HuH-7.5 (cell line): ENCODE results near the gene RXRA.

Experiments
- DNase-seq: peaks from one replicate; pipeline ENCODE4 v3.0.0; 2011; ENCODE audit warnings: low spot score

Gene RXRA

GRCh38 chr9:134474055-134474370 lies 147.8 kb downstream of the RXRA start:
- no peak for DNase-seq

DNA sequence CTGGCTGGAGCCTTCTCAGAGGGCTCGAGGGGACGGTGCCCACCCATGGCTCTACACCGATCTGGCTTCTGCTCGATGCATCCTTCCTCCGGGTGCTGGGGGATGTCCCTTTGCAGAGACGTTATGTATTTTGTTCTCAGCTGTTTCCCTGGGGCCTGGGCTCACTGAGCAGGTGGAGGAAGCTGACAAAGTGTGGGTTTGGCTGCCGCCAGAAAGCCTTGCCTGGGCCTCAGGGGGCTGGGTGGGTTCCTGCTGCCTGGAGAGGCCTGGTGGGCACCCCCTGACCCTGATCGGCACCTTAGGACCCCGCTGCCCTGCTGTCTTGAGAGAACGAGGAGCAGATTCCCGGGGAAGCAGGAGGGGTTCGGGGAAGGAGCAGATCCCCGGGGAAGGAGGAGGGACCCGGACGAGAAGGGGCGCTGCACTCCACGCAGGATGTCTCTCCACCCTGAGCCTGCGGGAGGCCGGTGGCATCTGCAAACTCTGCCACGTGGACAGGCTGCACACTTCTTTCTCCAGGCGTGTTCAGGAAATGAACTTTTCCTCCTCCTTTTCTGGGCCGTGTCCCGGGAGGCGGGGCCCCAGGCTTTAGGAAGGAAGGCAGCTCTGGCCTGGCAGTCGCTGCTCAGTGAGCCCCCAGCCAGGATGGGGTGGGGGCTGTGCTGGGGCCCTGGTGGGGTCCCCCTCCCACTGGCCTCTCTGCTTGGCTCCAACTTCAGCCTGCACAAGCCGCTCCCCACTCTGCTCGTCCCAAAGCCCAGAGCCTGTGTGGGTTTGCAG lies 148.9 kb downstream of the RXRA start:
- DNase-seq: no peak

GRCh38 chr9:134476272-134476941 lies 150.2 kb downstream of the RXRA start:
- no peak for DNase-seq

- DNase-seq: no peak
Observed at GRCh38 chr9:134476942-134477335, 150.7 kb downstream of the RXRA start.

- no peak for DNase-seq
Observed at GRCh38 chr9:134477342-134477925, 151.2 kb downstream of the RXRA start.

- no peak for DNase-seq
Observed at GRCh38 chr9:134477927-134478326, 151.7 kb downstream of the RXRA start.

- no peak for DNase-seq
Observed at GRCh38 chr9:134481762-134482161, 155.5 kb downstream of the RXRA start.

DNA sequence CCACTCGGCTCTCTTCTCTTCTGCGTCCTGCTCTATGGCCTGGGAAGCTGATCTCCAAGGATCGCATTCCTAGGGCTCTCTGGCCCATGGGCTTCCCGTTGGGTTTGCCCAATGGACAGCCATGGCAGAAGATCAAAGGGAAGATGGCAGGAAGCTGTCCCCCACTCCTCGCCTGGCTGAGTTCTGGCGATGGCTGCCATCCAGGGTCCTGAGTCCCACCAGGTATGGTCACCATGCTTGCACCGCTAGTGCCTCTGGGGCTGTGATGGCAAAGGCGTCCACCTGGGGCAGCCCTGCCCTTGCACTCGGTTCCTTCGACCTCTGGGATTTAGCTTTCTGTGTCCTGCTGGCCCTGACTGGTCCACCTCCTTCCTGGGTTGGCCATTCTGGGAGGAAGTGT lies 156.0 kb downstream of the RXRA start:
- no peak for DNase-seq

- no peak for DNase-seq
Observed at GRCh38 chr9:134483361-134484184, 157.3 kb downstream of the RXRA start.

GRCh38 chr9:134484479-134484878 lies 158.2 kb downstream of the RXRA start:
- no peak for DNase-seq

GRCh38 chr9:134485653-134486052 lies 159.4 kb downstream of the RXRA start:
- DNase-seq: no peak

- no peak for DNase-seq
Observed at GRCh38 chr9:134486143-134486591, 159.9 kb downstream of the RXRA start.

GRCh38 chr9:134486596-134486995 lies 160.3 kb downstream of the RXRA start:
- no peak for DNase-seq
